ENCODE data around the gene SLC17A5.
"Not testable (repeated sequence)": the region's sequence is repeated elsewhere in the genome, so short reads cannot be mapped to it uniquely, and the experiment has no call there.

Gene SLC17A5

DNA sequence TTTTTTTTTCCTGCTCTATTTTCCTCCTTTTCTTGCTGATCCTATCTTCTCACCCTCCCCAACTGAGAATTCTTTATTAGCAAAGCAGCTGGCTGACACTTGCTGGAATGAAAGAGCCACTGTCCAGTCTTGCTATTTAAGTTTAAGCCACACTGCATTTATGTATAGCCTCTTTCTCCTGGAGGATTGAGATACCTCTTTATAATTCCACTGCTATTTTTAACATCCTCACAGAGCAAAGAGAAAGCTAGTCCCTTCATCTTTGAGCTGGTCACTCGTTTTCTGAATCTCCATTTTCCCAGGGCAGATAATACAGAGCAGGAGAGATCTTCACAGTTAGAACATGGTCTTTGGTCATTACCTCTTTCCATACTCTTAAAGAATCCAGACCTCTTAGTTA is 97.0 kb downstream of the SLC17A5 start:
- no peak overlapping the region for H3K4me3 ChIP-seq (ENCODE audit: low read length)
- DNase-seq (ENCODE audit: low read depth) = no peak
- no peak for TF ChIP-seq CTCF (conservative IDR thresholded peaks at IDR 0.05; ENCODE audit: low read depth, low read length)

DNA sequence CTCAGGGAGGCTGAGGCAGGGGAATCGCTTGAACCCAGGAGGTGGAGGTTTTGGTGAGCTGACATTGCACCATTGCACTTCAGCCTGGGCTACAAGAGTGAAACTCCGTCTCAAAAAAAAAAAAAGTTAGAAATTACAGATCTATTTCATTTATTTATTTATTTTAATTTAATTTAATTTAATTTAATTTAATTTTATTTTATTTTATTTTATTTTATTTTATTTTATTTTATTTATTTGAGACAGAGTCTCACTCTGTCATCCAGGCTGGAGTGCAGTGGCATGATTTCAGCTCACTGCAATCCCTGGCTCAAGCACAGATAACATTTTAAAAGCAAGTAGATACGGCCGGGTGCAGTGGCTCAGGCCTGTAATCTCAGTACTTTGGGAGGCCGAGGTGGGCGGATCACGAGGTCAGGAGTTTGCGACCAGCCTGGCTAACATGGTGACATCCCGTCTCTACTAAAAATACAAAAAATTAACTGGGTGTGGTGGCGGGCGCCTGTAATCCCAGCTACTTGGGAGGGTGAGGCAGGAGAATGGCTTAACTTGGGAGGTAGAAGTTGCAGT is 98.3 kb downstream of the SLC17A5 start:
- not testable (repeated sequence) for DNase-seq (ENCODE audit: low read depth); H3K4me3 ChIP-seq (ENCODE audit: low read length)

GRCh38 chr6:73551115-73551514 is 102.7 kb downstream of the SLC17A5 start:
- not testable (repeated sequence) for H3K4me3 ChIP-seq (ENCODE audit: low read length); DNase-seq (ENCODE audit: low read depth)

- TF ChIP-seq CTCF (conservative IDR thresholded peaks at IDR 0.05; ENCODE audit: low read depth, low read length) = peak; percentile 23
- no peak for DNase-seq (ENCODE audit: low read depth)
- no peak overlapping the region for H3K4me3 ChIP-seq (ENCODE audit: low read length)
These were observed 105.0 kb downstream of the SLC17A5 start for GRCh38 chr6:73548458-73549446.

GRCh38 chr6:73547036-73547435 is 106.8 kb downstream of the SLC17A5 start:
- no peak for TF ChIP-seq CTCF (conservative IDR thresholded peaks at IDR 0.05; ENCODE audit: low read depth, low read length)
- no peak overlapping the region for H3K4me3 ChIP-seq (ENCODE audit: low read length)
- no peak for DNase-seq (ENCODE audit: low read depth)
